Lower leg skin (tissue), 4 donors: ENCODE data around the gene PLAC1. TPM values are rescaled to one million over a fixed set of nuclear protein-coding genes. Genes with fewer than 3 reads are reported as not detected.

Experiments
- DNase-seq, 2 donors: peaks; one replicate each; pipeline ENCODE4 v3.0.0-alpha.2; 2019; ENCODE audit warnings: low spot score in 2 of 2
- H3K4me3 ChIP-seq: fragments of 200-600 bp; sonication (generic); 2 replicates; pipeline ENCODE4 v1.5.1; 2017; ENCODE audit warnings: mild to moderate bottlenecking, low read depth; ENCODE audit not compliant: poor library complexity, severe bottlenecking
- CTCF ChIP-seq, 3 donors: fragments of 450-650 bp; IDR thresholded peaks; one replicate each; pipeline ENCODE4 v1.5.1; 2016; ENCODE audit warnings: antibody characterized with exemption in 3 of 3, mild to moderate bottlenecking in 3 of 3, moderate library complexity in 2 of 3
- POLR2A ChIP-seq, 2 donors: fragments of 450-650 bp; IDR thresholded peaks; one replicate each; pipeline ENCODE4 v1.6.1; 2016 to 2017; ENCODE audit warnings: antibody characterized with exemption in 2 of 2, mild to moderate bottlenecking in 1 of 2, moderate library complexity in 1 of 2
- WGBS, 2 donors: methylation state at CpG; one replicate each; pipeline ENCODE4 v1.1.5; 2018; 5-methylcytosine and 5-hydroxymethylcytosine counted together
- intact Hi-C: fragments of 100-400 bp; cut with DNase I; formaldehyde crosslinking; loops from one replicate; pipeline ENCODE4 v1.15.0; 2023; ENCODE audit warnings: low total_unique reads
- microRNA counts, 2 donors: library from miRNA; unstranded; fragments of <30 nt; microRNA quantifications; one replicate each; lab custom pipeline; 2016
- microRNA-seq, 2 donors: library from miRNA; unstranded; fragments of <30 nt; microRNA quantifications; one replicate each; pipeline ENCODE4, GENCODE V29; 2016; ENCODE audit warnings: borderline replicate concordance in 2 of 2, borderline number of aligned reads in 1 of 2
- total RNA-seq, 4 donors: library from RNA; depleted of rRNA; stranded (reverse); fragments of >200 nt; gene quantifications; one replicate each; pipeline ENCODE4 v1.1.0, GENCODE V29; 2016

The PLAC1 gene
- total RNA-seq, 4 donors from 2014 or later: 0.22 to 0.53 (median 0.23) TPM; not detected in 1

- 83 to 95% methylated on average over 5 of the region's 5 CpGs for WGBS, 2 donors
- no peak for DNase-seq
- intact Hi-C loops: no loop called here
- no peak for TF ChIP-seq CTCF (IDR thresholded peaks at IDR 0.05)
- no peak overlapping the region for H3K4me3 ChIP-seq
These were observed 131.9 kb downstream of the PLAC1 start for GRCh38 chrX:134526399-134526798.

GRCh38 chrX:134525086-134525792 is 133.0 kb downstream of the PLAC1 start:
- WGBS, 2 donors: 86 to 91% methylated on average over 15 of the region's 15 CpGs
- no peak overlapping the region for H3K4me3 ChIP-seq
- no peak for DNase-seq
- TF ChIP-seq CTCF (IDR thresholded peaks at IDR 0.05): no peak
- TF ChIP-seq POLR2A (IDR thresholded peaks at IDR 0.05): no peak
- intact Hi-C loops: no loop called here

GRCh38 chrX:134524181-134524580 is 134.1 kb downstream of the PLAC1 start:
- H3K4me3 ChIP-seq: no peak overlapping the region
- WGBS, 2 donors: 81 to 88% methylated on average over 6 of the region's 6 CpGs
- no peak for DNase-seq
- intact Hi-C loops: no loop called here
- TF ChIP-seq CTCF (IDR thresholded peaks at IDR 0.05) (no peak), POLR2A (IDR thresholded peaks at IDR 0.05) (no peak)

GRCh38 chrX:134520860-134521390 is 137.3 kb downstream of the PLAC1 start:
- no peak for TF ChIP-seq CTCF (IDR thresholded peaks at IDR 0.05)
- no peak for TF ChIP-seq POLR2A (IDR thresholded peaks at IDR 0.05)
- no peak for DNase-seq
- WGBS, 2 donors: 73 to 83% methylated on average over 3 of the region's 3 CpGs
- intact Hi-C loops: no loop called here
- no peak overlapping the region for H3K4me3 ChIP-seq

MicroRNA genes within 50 kb of the gene (microRNA counts, 767-probe panel; counts per million panel counts)
- microRNA hsa-miR-424-5p (lab: Ali Mortazavi, UCI): 0 to 358 counts per million in 2 donors
- microRNA hsa-miR-450a-5p (lab: Ali Mortazavi, UCI): 0 to 358 counts per million in 2 donors
- microRNA hsa-miR-450b-3p (lab: Ali Mortazavi, UCI): 0 to 358 counts per million in 2 donors
- microRNA hsa-miR-450b-5p (lab: Ali Mortazavi, UCI): 0 to 358 counts per million in 2 donors
- microRNA hsa-miR-503 (lab: Ali Mortazavi, UCI): 0 to 358 counts per million in 2 donors
- microRNA hsa-miR-542-3p (lab: Ali Mortazavi, UCI): 0 to 358 counts per million in 2 donors
- microRNA hsa-miR-542-5p (lab: Ali Mortazavi, UCI): 0 to 358 counts per million in 2 donors

Small RNA genes lying within 50 kb of the gene (microRNA-seq; reads per million reads assigned to microRNA genes)
- 1,864 to 2,832 reads per million in 2 donors for gene MIR424
- 0 to 0.68 reads per million in 2 donors for gene MIR450A1
- 1.4 to 3.4 reads per million in 2 donors for gene MIR450A2
- 3.4 to 4.1 reads per million in 2 donors for gene MIR450B
- 2.3 to 7.5 reads per million in 2 donors for gene MIR503
- gene MIR542: 4.1 to 18.7 reads per million in 2 donors

Other genes starting within 250 kb of the PLAC1 start
- 1 to 10 TPM; 3.2 to 9.1 (median 4.8) TPM for gene HPRT1, start 198.3 kb downstream of the PLAC1 start, total RNA-seq
- 10 to 100 TPM in 3 of 4 donors, 1 to 10 TPM in 1; 7.0 to 19.4 (median 13.1) TPM for gene PABIR2, start 138.7 kb upstream of the PLAC1 start, total RNA-seq